ELR (cell line): ENCODE data around the gene FADS3.

Source experiments
- DNase-seq: peaks from one replicate; pipeline ENCODE4 v3.0.0-alpha.2; 2015; ENCODE audit warnings: low read depth

The FADS3 gene

DNA sequence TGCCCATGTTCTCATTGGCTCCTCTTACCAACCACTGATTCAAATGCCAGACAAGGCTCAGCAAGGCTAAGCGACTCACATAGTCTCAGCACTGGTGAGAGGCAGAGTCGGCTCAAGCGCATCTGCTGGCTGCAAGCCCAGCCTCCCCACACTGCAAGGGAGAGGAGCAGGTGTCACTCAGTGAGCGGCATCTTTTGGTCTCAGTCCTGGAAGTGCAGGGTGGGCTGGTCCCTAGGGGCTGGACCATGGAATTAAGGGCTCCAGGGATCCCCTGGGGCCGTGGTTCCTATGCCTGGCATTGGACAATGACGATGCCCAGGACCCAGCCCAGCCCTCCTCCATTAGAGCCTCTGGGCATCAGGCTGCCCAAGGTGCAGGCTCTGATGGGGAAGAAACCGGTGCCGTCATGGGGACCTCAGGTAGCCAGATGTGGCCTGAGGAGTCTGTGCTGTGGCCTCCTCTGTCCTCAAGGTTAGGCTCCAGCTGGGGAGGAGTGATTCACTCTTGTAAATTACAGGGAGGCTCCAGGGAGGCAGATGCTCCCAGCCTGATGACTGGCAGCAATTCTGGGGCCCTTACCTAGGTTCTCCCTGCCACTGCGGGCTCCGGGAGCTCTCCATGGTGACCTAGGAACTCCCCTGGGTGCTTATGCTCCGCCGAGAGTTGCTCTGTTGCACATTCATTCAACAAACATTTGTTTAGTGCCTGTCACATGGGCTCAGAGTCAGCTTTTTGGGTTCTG, 35.2 kb downstream of the FADS3 start:
- no peak for DNase-seq

- no peak for DNase-seq
These were observed 36.2 kb downstream of the FADS3 start for GRCh38 chr11:61854966-61855714.

DNA sequence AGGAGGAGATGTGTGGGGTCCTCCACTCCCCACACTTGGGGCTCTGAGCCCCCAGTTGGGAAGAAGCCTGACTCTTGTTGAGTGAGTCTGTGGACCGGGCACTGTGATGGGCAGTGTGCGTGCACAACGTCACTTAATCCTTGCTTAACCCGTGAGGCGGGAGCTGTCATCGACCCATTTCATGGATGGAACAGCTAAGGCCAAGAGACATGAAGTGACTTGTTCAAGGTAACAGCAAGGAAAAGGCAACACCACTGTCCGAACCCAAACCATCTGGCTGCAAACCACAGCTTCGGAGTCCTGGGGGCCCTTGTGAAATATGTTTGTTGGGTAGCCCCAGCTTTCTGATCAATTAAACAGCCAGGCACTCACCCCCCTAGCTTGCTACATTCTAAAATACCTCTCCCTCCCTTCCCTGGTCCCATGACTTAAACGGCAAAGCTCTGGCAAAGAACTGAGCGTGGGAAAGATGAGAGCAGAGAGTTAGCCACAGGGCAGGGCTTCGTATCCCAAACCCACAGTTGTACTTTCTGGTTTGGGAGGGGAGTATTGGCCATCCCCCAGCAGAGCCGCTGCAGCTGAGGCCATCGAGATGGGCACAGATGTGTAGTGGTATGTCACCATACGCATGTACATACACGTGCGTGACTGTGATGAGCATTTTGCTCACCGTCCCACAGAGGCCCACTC, 37.0 kb downstream of the FADS3 start:
- no peak for DNase-seq

GRCh38 chr11:61853698-61854169, 37.6 kb downstream of the FADS3 start:
- DNase-seq: no peak

DNA sequence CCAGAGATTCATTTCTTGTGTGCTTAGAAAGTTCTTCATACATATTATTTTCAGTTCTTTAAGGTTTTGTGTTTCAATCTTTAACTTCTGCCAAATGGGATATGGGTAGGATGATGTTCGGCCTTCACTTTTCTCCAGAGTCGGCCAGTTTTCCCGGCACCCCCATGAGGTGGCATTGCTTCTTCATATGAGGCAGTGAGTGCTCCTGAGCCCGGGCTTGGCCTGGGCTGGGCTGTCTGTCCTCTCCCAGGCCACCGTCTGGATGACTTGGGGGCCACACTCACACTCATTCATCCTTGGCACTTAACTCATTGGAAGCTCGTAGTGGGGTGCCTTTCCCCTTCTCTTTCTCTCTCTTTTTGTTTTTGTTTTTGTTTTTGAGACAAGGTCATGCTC, 39.4 kb downstream of the FADS3 start:
- DNase-seq: no peak

- DNase-seq: no peak
These were observed 40.0 kb downstream of the FADS3 start for GRCh38 chr11:61851113-61851899.

- DNase-seq: no peak
These were observed 40.7 kb downstream of the FADS3 start for GRCh38 chr11:61850687-61851086.

DNA sequence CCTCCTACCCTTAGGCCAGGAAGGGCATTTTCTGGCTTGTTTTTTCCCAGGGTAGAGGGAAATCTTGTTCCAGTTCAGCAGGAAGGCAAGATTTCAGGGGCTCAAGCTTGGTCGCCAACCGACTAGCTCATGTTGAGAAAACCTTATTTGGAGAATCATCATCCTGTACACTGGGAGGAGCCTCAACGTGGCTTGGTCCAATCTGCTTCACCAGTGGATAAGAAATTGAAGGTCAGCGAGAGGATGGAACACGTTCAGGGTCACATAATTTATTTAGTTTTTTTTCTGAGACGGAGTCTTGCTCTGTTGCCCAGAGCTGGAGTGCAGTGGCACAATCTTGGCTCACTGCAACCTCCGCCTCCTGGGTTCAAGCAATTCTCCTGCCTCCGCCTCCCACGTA, 42.7 kb downstream of the FADS3 start:
- DNase-seq: no peak

DNA sequence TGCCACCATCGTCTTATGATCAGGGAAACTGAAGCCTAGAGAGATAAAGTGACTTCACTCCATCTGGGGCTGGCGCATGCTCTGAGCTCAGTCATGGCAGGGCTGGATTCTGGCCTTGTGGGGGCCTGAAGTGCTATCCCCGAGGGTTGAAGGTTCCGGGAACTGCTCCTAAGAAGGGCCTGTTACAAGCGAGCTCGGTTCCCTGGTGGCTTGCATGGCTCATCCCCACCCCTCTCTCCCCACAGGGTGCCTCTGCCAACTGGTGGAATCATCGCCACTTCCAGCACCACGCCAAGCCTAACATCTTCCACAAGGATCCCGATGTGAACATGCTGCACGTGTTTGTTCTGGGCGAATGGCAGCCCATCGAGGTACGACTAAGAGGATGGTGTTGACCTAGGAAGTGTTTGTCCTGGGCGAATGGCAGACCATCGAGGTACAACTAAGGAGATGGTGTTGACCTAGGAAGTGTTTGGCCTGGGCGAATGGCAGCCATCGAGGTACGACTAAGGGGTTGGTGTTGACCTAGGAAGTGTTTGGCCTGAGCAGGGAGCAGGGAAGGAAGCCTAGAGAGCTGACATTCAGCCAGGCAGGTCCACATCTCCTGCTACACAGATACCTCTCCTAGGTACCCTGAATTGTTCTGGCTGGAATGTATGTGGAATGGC, 43.3 kb downstream of the FADS3 start:
- no peak for DNase-seq

GRCh38 chr11:61846362-61847020, 44.9 kb downstream of the FADS3 start:
- no peak for DNase-seq

DNA sequence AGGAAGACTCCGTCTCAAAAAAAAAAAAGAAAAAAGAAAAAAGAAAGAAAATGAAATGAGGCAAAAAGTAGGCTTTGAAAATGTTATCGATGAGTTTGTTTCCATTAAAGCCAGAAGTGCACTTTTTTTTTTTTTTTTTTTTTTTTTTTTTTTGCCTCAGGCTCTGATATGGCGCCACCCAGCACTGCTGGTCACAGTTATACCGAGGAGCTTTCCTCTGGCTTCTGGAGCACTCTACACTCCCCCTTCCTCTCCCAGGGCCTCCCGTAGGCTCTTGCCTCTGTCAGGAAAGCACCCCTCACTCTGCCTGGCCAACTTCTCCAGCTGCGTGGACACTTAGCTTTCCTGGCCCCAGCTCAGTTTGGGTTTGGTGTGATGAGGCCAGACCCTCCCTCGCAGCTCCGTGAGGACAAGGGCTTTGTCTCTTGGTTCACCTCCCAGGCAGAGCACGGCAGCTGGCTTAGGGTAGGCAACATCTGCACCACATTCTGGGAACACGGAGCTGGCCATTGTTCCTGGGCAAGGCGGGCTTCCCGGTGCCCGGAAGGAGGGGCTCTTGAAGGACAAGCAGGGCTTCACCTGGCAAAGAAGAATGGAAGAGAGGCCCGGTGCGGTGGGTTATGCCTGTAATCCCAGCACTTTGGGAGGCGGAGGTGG, 46.3 kb downstream of the FADS3 start:
- DNase-seq: no peak

GRCh38 chr11:61842528-61842820, 48.9 kb downstream of the FADS3 start:
- DNase-seq: no peak

DNA sequence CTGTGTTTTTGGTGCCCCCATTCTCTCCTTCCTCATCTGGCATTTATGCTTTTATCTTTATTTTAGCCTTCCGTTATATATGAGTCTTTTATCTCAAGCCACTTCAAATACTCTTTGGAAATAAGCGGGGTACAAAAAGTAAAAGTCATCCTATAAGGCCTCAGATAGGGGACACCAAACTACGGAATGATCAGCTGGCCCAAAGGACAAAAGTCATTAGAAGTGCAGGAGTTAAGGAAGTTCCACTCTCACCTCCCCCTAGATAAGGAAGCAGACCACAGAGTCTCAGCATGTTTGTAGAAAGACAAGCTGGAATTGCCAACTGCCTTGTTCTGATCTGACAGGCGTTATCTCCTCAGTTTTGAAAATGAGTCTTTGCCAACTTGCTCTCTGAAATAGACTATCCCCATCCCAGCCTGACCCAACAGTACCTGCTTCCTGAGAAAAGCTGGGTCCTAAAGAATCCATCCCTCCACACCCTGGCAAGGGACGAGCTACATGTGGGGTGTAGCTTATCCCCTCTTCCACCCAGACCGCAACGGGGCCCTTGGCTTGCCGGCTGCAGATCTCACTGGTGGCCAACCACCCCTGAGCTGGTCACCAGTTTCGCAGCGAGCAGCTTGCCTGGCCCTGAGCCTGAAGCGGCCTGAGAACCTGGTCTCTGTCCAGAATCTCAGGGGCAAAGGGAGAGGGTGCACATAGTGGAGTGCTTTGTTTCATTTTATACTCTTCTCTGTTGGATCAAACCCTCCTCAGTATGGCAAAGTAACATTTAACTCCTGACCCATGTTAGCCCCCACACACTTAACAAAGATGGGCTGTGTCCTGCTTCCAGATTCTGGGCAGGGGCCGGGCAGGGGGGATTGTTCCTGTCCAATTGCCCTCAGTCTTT, 49.5 kb downstream of the FADS3 start:
- no peak for DNase-seq

GRCh38 chr11:61840371-61840770, 51.0 kb downstream of the FADS3 start:
- no peak for DNase-seq

DNA sequence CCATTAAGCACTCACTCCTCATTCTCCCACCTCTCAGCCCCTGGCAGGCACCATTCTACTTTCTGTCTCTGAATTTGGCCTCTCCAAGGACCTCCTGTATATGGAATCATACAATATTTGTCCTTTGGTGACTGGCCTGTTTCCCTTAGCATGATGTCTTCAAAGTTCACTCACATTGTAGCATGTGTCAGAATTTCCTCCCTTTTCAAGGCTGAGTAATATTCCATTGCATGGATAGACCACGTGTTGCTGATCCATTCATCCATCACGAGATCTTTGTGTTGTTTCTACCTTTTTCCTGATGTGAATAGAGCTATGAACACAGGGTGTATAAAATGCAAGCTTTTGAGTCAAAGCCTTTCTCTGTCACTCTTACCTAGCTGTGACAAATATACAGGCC, 51.6 kb downstream of the FADS3 start:
- DNase-seq: no peak

DNA sequence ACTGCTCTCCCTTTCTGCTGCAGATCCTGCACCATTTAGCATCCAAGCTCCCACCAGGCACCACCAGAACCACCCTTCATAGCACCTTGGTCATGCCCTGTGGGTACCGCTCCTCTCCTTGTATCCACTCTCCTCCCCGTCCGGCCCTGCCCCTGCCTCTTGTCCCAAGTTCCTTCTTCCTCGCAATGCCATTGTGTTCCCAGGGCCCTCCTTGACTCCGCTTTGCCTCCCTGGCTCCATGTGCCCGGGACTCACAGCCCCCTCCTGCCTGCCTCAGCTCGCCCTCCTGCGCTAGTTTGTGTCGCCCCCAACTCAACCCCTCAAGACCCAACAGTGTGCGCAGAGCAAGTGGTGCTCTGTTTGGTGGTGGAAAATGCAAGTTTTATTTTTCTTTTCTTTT, 52.4 kb downstream of the FADS3 start:
- DNase-seq: no peak

DNA sequence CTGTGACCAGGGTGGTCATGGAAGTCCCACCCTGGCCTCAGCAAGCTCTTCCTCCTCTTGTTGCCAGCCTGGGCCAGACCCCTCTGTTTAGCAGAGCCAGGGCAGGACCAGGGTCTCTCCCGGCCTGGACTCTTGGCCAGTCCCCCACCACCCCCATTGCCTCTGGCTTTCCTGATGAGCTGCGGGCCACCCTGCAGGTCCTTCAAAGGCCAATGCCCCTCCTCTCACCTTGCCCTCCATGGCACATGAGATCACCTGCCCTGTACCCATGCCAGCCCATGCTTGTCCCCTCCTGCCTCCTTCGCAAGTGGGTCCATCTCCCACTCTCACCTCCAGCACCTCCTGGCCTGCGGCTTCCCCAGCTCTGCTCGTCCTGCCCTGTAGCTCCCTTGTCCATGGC, 52.8 kb downstream of the FADS3 start:
- DNase-seq: no peak

DNA sequence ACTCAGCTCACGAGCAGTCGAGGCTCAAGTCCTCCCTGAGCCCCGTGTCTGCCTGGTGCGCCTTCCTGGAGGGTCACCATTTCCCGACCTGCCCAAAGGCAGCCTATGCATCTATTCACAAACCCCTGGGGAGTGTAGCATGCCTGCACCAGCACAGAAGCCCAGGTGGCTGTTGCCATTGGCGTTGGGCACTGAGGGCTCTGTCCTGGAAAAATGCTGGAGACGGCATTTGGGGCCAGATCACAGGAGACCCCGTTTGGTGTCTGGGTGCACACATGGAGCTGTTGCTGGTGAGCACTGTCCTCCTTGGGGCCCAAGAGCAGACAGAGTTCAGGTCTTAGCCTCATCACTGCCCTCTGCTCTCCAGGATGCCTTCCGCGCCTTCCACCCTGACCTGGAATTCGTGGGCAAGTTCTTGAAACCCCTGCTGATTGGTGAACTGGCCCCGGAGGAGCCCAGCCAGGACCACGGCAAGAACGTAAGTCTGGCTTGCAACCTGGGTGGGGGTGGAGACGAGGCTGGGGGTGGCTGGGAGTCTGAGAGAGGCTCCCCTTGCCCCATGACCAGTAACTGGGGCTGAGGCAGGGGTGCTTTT, 53.8 kb downstream of the FADS3 start:
- DNase-seq: no peak

- no peak for DNase-seq
These were observed 55.2 kb downstream of the FADS3 start for GRCh38 chr11:61836193-61836592.
